Central memory CD8-positive, alpha-beta T cell (primary cell): ENCODE data around the gene MITF.

ENCODE experiments used
- ATAC-seq: fragments of 150-1000 bp; cut with Tn5 transposase; replicated peaks from 2 replicates; pipeline ENCODE4 v1.10.0; 2022; ENCODE audit warnings: mild to moderate bottlenecking, moderate FRiP score, moderate number of reproducible peaks; ENCODE audit not compliant: poor library complexity, severe bottlenecking; ENCODE audit errors: extremely low read depth
- DNase-seq, 2 donors: peaks; one replicate each; pipeline ENCODE4 v3.0.0; 2021; ENCODE audit warnings: low spot score in 2 of 2
- H3K27ac Mint-ChIP-seq: one replicate; pipeline ENCODE4 v1.8.0; 2022; ENCODE audit warnings: low read depth, mild to moderate bottlenecking, moderate library complexity, mixed read lengths
- H3K27me3 Mint-ChIP-seq: one replicate; pipeline ENCODE4 v1.8.0; 2022; ENCODE audit warnings: mixed read lengths
- H3K36me3 Mint-ChIP-seq: one replicate; pipeline ENCODE4 v1.8.0; 2022; ENCODE audit warnings: mild to moderate bottlenecking, moderate library complexity, mixed read lengths; ENCODE audit not compliant: insufficient read depth
- H3K4me1 Mint-ChIP-seq: one replicate; pipeline ENCODE4 v1.8.0; 2022; ENCODE audit warnings: mixed read lengths
- H3K4me3 Mint-ChIP-seq: one replicate; pipeline ENCODE4 v1.8.0; 2022; ENCODE audit warnings: mild to moderate bottlenecking, moderate library complexity, mixed read lengths
- H3K9me3 Mint-ChIP-seq: one replicate; pipeline ENCODE4 v1.8.0; 2022; ENCODE audit warnings: mixed read lengths

Gene MITF

DNA sequence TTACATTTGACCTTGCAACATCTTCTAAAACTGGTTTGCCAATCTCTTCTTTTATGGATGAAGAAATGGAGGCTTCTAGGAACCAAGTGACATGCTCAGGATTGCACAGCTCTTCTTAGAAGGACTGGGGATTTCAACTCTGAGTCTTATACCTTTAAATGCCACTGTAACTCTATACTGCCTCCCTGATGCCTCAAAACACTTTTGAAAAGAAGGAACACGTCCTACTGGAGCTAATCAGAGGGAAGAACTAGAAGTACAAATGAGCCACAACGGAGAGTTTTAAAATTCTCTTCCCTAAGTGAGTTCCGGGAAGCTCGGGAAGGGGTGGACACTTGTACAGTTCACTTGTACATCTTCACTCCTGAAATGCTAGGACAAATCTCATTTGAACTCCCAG lies 949 bp upstream of the MITF start:
- H3K4me3 Mint-ChIP-seq = no peak overlapping the region
- no peak overlapping the region for H3K27ac Mint-ChIP-seq
- no peaks in the 10 kb centered on the region for H3K36me3 Mint-ChIP-seq
- peaks cover 71% of the 10 kb centered on the region for H3K27me3 Mint-ChIP-seq
- DNase-seq (no peak), ATAC-seq (no peak)
- no peaks in the 10 kb centered on the region for H3K9me3 Mint-ChIP-seq
- H3K4me1 Mint-ChIP-seq = no peaks in the 10 kb centered on the region

DNA sequence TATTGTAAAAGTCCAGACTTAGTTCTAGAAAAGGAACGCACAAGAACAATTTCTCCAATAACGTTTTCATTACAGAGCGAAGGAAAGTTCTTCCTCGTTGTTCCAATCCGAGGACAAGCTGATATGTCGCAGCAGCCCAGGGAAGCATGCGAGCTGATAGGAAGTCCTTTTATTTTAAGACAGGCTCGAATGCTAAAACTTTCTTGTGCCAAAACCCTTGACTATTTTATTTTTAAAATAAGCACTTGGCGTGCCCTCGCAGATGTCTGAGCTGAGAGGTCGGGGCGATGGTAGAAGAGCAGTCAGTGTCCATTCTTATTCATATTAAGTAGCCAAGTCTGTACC lies 433 bp upstream of the MITF start:
- Mint-ChIP-seq H3K27me3 (peaks cover 76% of the 10 kb centered on the region), H3K36me3 (no peaks in the 10 kb centered on the region), H3K9me3 (no peaks in the 10 kb centered on the region), H3K27ac (no peak overlapping the region), H3K4me3 (no peak overlapping the region), H3K4me1 (no peaks in the 10 kb centered on the region)
- no peak for ATAC-seq
- no peak for DNase-seq

DNA sequence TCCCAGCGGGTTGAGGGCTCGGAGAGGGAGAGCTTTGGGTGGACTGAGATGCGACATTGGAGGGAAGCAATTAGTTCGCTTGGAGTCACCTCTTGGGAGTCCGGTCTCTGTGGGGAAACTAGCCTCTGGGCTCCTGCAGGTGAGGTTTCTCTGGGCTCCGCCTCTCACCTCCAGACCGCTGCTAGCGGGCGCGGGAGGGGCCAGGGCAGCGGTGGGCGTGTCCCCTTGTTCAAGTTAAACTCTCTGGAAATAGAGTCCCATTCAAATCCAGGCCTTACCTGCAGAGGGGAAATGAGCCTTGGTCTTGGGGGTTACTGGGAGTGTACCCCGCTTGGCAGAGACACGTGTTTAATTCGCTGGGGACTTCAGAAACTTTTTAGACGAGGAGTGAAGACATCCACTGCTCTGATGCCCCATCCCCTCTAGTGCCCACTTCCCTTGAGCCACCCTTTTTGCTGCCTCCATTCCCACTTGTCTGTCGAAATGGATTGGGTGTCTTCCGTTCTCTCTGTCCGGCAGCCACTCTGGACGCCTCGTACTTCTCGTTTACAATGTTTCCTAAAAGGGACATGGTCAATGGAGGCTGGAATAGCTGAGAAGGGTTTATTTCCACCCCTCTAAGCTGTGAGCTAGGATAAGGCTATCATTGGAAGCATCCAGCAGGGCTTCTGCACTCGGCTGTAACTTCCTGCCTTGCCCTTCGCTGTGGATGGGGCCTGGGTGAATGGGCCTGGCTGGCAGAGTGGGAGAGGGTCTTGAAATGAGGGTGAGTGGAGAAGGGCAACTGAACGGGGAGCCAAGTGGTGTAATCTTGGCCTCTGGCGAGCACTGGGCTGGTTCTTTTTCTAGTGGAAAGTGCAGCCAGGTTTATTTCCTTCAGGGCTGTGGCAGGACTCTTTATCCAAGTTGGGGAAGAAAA lies 1.1 kb downstream of the MITF start:
- H3K27me3 Mint-ChIP-seq = peaks cover 73% of the 10 kb centered on the region
- no peaks in the 10 kb centered on the region for H3K4me1 Mint-ChIP-seq
- H3K4me3 Mint-ChIP-seq = no peak overlapping the region

DNA sequence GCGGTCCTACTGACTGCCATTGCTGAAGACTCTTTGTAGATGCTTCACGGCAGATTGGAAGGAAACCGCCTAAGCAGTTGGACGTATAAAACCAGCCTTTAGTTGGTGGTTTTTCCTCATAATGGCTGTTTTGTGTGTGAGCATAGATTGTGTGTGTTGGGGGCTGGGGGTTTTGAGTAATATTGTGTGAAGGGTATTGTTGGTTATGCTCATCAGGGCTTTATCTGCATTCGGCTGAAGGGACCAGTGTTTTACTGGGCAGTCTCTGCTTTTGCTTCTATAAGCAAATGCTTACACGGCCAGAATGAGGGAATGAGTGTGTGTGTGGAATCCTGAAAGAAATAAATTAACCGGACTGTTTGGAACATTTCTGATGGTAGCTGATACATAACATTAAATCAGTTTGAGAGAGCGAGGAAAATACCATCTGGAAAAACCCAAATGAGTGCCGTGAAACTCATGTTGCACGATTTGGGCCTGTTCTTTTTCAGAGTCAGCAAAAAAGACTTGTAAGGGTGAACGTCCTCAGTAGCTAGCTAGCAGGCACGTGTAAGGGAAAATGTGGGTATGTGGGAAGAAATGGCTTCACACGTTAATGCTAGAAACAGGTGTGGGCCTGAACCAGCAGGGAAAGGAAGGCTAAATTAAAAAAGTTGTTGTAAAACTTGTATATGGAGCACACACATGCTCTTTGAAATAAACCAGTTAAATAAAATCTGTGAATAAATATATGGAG lies 1.9 kb downstream of the MITF start:
- Mint-ChIP-seq H3K27me3 (peaks cover 66% of the 10 kb centered on the region), H3K4me3 (no peak overlapping the region), H3K27ac (no peak overlapping the region), H3K36me3 (no peaks in the 10 kb centered on the region), H3K4me1 (no peaks in the 10 kb centered on the region), H3K9me3 (no peaks in the 10 kb centered on the region)
- DNase-seq (no peak), ATAC-seq (no peak)

More for the DNA sequence above, 1.1 kb downstream of the MITF start:
- ATAC-seq (no peak), DNase-seq (no peak)
- Mint-ChIP-seq H3K9me3 (no peaks in the 10 kb centered on the region), H3K36me3 (no peaks in the 10 kb centered on the region), H3K27ac (no peak overlapping the region)

DNA sequence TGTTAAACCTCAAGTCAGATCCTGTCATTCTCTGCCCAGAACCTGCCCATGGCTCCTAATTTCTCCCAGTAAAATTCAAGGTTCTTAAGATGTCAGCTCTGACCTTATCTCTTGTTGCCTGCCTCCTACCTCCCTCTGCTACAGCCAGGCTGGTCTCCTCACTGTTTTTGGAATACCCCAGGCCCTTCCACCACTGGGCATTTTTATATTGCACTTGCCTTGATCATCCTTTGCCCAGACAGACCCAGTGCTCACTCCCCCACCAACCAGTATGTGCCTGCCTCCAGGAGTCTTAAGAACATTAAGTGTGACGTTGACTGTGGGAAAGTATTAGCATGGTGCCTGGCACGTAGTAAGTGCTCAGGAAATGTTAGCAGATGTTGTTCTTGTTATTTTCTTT lies 3.1 kb downstream of the MITF start:
- H3K4me1 Mint-ChIP-seq = no peaks in the 10 kb centered on the region

DNA sequence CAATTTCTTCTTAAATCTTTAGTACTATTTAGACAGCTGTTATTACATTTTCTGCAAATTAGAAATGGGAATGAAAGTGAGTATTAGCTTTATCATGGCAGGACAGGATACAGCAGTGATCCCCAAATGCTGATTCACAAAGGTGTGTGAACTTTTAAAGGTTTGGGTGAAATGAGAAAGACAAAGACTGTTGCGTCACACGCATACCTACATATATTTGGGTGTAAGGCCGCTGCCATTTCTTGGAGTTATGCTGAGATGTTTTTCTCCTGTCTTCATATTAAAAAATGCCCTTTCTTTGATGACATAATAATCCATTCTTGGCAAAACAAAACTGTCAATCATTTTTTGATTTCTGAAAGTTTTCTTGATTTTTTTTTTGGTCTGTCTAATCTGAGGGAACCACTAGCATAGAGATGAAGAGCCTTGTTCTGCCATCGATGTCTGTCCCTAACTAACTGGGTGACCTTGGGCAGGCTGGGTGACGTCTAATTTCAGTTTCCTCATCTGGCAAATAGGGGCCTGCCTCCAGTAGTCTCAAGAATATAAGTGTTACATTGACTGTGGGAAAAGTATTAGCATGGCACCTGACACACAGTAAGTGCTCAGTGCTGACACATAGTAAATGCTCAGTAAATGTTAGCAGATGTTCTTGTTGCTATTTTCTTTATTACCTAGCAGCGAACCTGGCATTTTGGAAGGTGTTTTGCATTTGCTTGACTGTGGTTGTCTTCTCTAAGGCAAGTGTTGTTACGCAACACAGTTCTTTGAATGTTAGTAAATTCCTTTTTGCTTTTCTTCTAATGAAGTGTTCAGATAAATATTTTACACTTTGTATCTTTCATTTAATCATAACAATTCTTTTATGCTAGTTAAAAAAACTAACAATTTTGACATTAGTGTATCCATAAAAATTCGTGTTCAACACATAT lies 5.0 kb downstream of the MITF start:
- H3K27me3 Mint-ChIP-seq = peaks cover 38% of the 10 kb centered on the region
- ATAC-seq (no peak), DNase-seq (no peak)
- H3K4me3 Mint-ChIP-seq = no peak overlapping the region
- H3K4me1 Mint-ChIP-seq = no peaks in the 10 kb centered on the region
- H3K36me3 Mint-ChIP-seq = peaks cover 3% of the 10 kb centered on the region
- no peak overlapping the region for H3K27ac Mint-ChIP-seq
- no peaks in the 10 kb centered on the region for H3K9me3 Mint-ChIP-seq

More for the DNA sequence above, 3.1 kb downstream of the MITF start:
- H3K4me3 Mint-ChIP-seq = no peak overlapping the region
- no peak for DNase-seq
- peaks cover 2% of the 10 kb centered on the region for H3K36me3 Mint-ChIP-seq
- no peak overlapping the region for H3K27ac Mint-ChIP-seq
- ATAC-seq = no peak
- H3K27me3 Mint-ChIP-seq = peaks cover 55% of the 10 kb centered on the region
- no peaks in the 10 kb centered on the region for H3K9me3 Mint-ChIP-seq

DNA sequence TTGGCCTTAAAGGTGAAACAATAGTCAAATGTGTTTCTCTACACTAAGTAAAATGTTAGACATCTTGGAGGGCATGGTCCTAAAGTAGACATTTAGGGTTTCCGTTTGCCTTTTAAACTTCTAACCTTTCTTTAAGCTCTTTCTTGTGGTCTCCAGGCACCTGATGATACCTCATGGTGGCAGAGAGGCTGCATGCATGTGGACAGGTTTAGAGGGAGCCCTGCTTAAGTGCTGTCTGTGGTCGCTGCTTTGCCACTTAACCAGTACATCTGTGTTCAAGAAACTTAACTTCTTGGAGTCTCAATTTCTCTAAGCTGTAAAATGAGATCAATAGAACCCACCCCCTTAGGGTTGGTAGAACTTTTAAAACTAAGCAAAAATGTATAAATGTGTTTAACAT lies 6.2 kb downstream of the MITF start:
- no peaks in the 10 kb centered on the region for H3K9me3 Mint-ChIP-seq
- H3K27ac Mint-ChIP-seq = no peak overlapping the region
- peaks cover 3% of the 10 kb centered on the region for H3K36me3 Mint-ChIP-seq
- no peak for DNase-seq
- no peak for ATAC-seq
- H3K27me3 Mint-ChIP-seq = peaks cover 30% of the 10 kb centered on the region
- no peak overlapping the region for H3K4me3 Mint-ChIP-seq
- no peaks in the 10 kb centered on the region for H3K4me1 Mint-ChIP-seq

DNA sequence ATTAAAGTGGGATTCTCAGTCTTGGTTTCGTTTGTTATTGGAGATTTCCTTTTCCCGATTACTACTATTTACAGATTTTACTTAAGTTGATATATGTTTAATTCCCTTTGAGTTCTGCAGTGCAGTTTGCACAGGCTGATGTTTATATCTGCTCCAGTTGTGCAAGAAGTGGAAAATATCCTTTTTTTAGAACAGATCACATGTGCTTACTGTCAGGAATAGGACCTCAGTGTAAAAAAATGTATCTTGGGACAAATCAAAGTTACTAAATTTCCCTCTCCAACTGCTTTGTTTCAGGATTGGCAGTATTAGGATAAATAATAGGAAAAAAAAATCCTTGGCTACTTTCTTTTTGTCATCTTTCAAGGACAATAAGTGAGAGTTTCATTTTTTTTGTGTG lies 6.9 kb downstream of the MITF start:
- no peaks in the 10 kb centered on the region for H3K4me1 Mint-ChIP-seq
- ATAC-seq (no peak), DNase-seq (no peak)
- H3K4me3 Mint-ChIP-seq = no peak overlapping the region
- H3K27me3 Mint-ChIP-seq = peaks cover 24% of the 10 kb centered on the region
- no peaks in the 10 kb centered on the region for H3K9me3 Mint-ChIP-seq
- H3K36me3 Mint-ChIP-seq = peaks cover 3% of the 10 kb centered on the region
- no peak overlapping the region for H3K27ac Mint-ChIP-seq

DNA sequence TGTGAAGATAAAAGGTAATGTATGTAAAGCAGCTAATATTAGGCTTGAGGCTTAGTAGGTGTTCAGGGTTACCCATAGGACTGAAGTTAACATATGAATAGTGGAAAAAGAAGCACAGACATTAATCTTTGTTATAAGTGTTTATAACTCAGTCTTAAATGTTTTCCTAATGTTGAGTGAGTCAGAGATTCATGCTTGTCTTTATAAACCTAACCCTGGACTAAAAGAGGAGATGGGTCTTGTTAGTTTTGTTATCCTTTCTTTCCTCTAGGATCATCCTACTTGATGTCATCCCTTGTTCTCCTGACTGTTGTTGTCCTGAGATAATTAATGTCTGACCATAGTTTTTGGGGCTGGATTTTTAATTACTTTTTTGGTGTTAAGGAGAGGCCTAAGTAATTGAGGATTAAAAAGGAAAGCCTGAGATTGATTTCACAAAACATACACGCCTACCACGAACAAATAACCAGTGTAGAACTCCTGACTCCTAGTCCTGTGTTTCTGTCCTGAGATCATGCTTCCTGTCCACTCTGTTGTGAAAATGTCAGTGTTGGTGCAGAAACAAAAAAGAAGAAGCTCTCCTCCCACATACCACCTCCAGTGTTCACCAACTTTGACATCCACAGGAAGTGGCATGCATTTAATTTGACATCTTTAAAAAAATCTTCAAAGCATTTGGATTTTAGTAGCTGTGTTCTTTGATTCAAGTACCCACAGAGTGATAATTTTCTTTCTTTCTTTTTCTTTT lies 8.4 kb downstream of the MITF start:
- Mint-ChIP-seq H3K4me1 (no peaks in the 10 kb centered on the region), H3K27me3 (peaks cover 12% of the 10 kb centered on the region), H3K36me3 (peaks cover 3% of the 10 kb centered on the region), H3K4me3 (no peak overlapping the region), H3K9me3 (peaks cover 6% of the 10 kb centered on the region), H3K27ac (no peak overlapping the region)
- ATAC-seq (no peak), DNase-seq (no peak)

DNA sequence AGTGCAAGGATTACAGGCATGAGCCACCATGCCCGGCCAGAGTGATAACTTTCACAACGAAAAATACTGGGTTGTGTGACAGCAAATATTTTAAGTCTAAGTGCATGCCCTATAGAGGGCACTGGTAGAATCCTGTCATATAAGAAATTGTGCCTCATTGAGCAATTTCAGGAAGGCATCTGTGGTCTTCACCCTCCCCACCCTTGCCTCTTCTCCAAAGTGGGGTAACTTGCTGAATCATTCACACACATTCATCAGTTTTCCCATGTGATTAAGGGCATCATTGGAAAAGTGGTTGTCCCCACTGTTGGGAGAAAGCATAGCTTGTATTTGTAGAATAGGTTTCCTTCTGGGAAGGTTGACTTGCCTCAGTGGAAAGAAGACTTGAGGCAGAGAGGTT lies 9.2 kb downstream of the MITF start:
- Mint-ChIP-seq H3K36me3 (peaks cover 3% of the 10 kb centered on the region), H3K4me1 (no peaks in the 10 kb centered on the region), H3K27ac (no peak overlapping the region), H3K4me3 (no peak overlapping the region), H3K27me3 (peaks cover 4% of the 10 kb centered on the region), H3K9me3 (peaks cover 6% of the 10 kb centered on the region)
- no peak for DNase-seq
- no peak for ATAC-seq

DNA sequence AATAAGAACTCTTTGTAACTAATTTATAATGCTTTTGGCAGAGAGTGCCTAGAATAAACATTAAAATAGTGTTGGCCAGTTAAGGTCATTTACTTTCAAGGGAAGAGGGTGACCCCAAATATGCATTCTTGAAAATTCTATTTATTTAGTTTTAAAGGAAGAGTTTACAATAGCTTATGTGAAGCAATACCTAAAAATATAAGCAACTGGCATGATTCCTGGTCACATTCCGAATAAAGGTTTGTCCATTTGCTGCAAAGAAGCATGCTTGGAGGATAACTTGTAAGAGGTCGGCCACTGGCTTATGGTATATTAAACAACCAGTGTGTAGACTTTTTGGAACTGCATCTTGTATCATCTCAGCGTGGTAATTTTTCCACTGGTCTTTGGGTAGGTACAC lies 10.2 kb downstream of the MITF start:
- DNase-seq (no peak), ATAC-seq (no peak)
- H3K27me3 Mint-ChIP-seq = no peaks in the 10 kb centered on the region
- H3K36me3 Mint-ChIP-seq = peaks cover 3% of the 10 kb centered on the region
- H3K4me3 Mint-ChIP-seq = no peak overlapping the region
- H3K9me3 Mint-ChIP-seq = peaks cover 6% of the 10 kb centered on the region
- H3K4me1 Mint-ChIP-seq = no peaks in the 10 kb centered on the region
- H3K27ac Mint-ChIP-seq = no peak overlapping the region

DNA sequence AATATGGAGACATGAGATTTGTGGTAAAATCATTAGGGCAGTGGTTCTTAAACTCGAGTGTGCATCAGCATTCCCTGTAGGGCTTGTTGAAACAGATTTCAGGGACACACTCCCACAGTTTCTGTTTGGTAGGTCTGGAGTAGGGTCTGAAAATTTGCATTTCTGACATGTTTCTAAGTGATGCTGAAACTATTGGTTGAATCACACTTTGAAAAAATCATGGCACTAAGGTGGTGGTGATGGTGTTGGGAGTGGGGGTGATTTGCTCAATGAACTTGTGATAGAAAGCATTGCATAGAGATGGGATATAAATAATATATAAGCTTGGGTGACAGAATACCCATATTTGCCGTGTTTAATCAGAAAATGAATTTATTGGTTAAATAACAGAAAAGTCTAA lies 11.3 kb downstream of the MITF start:
- Mint-ChIP-seq H3K27me3 (no peaks in the 10 kb centered on the region), H3K4me3 (no peak overlapping the region), H3K4me1 (no peaks in the 10 kb centered on the region), H3K9me3 (peaks cover 6% of the 10 kb centered on the region), H3K27ac (no peak overlapping the region), H3K36me3 (peaks cover 3% of the 10 kb centered on the region)
- ATAC-seq (no peak), DNase-seq (no peak)
